GM21390 (cell line): ENCODE data around the gene FAM72B.
"Not testable (repeated sequence)": the region's sequence is repeated elsewhere in the genome, so short reads cannot be mapped to it uniquely, and the experiment has no call there.

Experiments used
- ATAC-seq: cut with Tn5 transposase; IDR thresholded peaks from one replicate; pipeline ENCODE4 v1.9.1; 2021; ENCODE audit not compliant: unreplicated experiment

FAM72B gene

GRCh38 chr1:121155671-121156358 is 28.3 kb downstream of the FAM72B start:
- ATAC-seq: not testable (repeated sequence)

- ATAC-seq: not testable (repeated sequence)
Measured at GRCh38 chr1:121154811-121155210, 29.3 kb downstream of the FAM72B start.

GRCh38 chr1:121152788-121153187 is 31.4 kb downstream of the FAM72B start:
- ATAC-seq: not testable (repeated sequence)

- ATAC-seq: not testable (repeated sequence)
Measured at GRCh38 chr1:121151294-121151693, 32.8 kb downstream of the FAM72B start.

- not testable (repeated sequence) for ATAC-seq
Measured at GRCh38 chr1:121148489-121149190, 35.5 kb downstream of the FAM72B start.

- not testable (repeated sequence) for ATAC-seq
Measured at GRCh38 chr1:121140393-121140792, 43.7 kb downstream of the FAM72B start.

GRCh38 chr1:121131494-121131893 is 52.6 kb downstream of the FAM72B start:
- not testable (repeated sequence) for ATAC-seq

GRCh38 chr1:121118480-121118824 is 65.7 kb downstream of the FAM72B start:
- ATAC-seq: not testable (repeated sequence)
